OCI-LY1 (cell line): ENCODE results near the gene SLC4A11.
"Not testable (repeated sequence)": the region's sequence is repeated elsewhere in the genome, so short reads cannot be mapped to it uniquely, and the experiment has no call there.

Experiments
- H2AFZ ChIP-seq: fragments of 200-600 bp; sonication (generic), shearing (Covaris generic); 2 replicates; pipeline ENCODE4 v1.6.0; 2014; ENCODE audit warnings: antibody characterized with exemption, mild to moderate bottlenecking, low read length
- H3F3A ChIP-seq: fragments of 200-600 bp; sonication (generic), shearing (Covaris generic); 2 replicates; pipeline ENCODE4 v1.6.0; 2014; ENCODE audit warnings: mild to moderate bottlenecking, antibody characterized with exemption, low read length, moderate library complexity; ENCODE audit not compliant: insufficient read depth
- H3K27ac ChIP-seq: fragments of 200-600 bp; sonication (generic); 2 replicates; pipeline ENCODE4 v1.5.1; 2014; ENCODE audit warnings: low read length, mixed run types, mild to moderate bottlenecking, low read depth; ENCODE audit not compliant: poor library complexity, severe bottlenecking
- H3K27me3 ChIP-seq: fragments of 200-600 bp; sonication (generic); 2 replicates; pipeline ENCODE4 v1.6.0; 2014; ENCODE audit warnings: antibody characterized with exemption, mild to moderate bottlenecking, low read length, moderate library complexity; ENCODE audit not compliant: insufficient read depth
- H3K36me3 ChIP-seq: fragments of 200-600 bp; sonication (generic); 2 replicates; pipeline ENCODE4 v1.6.1; 2014; ENCODE audit warnings: mild to moderate bottlenecking, antibody characterized with exemption, low read length, moderate library complexity, mixed read lengths; ENCODE audit not compliant: insufficient read depth
- H3K4me1 ChIP-seq: fragments of 200-600 bp; sonication (generic); 2 replicates; pipeline ENCODE4 v1.5.1; 2014; ENCODE audit warnings: mild to moderate bottlenecking, low read length, moderate library complexity; ENCODE audit not compliant: insufficient read depth, severe bottlenecking
- H3K4me2 ChIP-seq: fragments of 200-600 bp; sonication (generic), shearing (Covaris generic); 2 replicates; pipeline ENCODE4 v1.6.1; 2014; ENCODE audit warnings: low read length
- H3K4me3 ChIP-seq: fragments of 200-600 bp; sonication (generic); 2 replicates; pipeline ENCODE4 v1.5.1; 2014; ENCODE audit warnings: low read length, low read depth, mild to moderate bottlenecking, mixed read lengths; ENCODE audit not compliant: poor library complexity, severe bottlenecking
- H3K79me2 ChIP-seq: fragments of 200-600 bp; shearing (Covaris generic); 2 replicates; pipeline ENCODE4 v1.6.1; 2016; ENCODE audit warnings: mixed run types, low read length, mixed read lengths; ENCODE audit not compliant: insufficient read depth
- H3K9ac ChIP-seq: fragments of 200-600 bp; sonication (generic), shearing (Covaris generic); 2 replicates; pipeline ENCODE4 v1.6.1; 2014; ENCODE audit warnings: mild to moderate bottlenecking, low read length, mixed read lengths
- H3K9me2 ChIP-seq: fragments of 200-600 bp; sonication (generic), shearing (Covaris generic); 2 replicates; pipeline ENCODE4 v1.6.1; 2014; ENCODE audit warnings: low read depth, mild to moderate bottlenecking, low read length, mixed read lengths
- H3K9me3 ChIP-seq: fragments of 200-600 bp; shearing (Covaris generic); 2 replicates; pipeline ENCODE4 v1.6.1; 2014; ENCODE audit warnings: low read length, mixed read lengths
- H4K20me1 ChIP-seq: fragments of 200-600 bp; sonication (generic), shearing (Covaris generic); 2 replicates; pipeline ENCODE4 v1.6.0; 2016; ENCODE audit warnings: mild to moderate bottlenecking, low read length; ENCODE audit not compliant: insufficient read depth
- EZH2 ChIP-seq: fragments of 200-600 bp; sonication (generic), shearing (Covaris generic); IDR thresholded peaks from 2 replicates; pipeline ENCODE4 v1.8.0; 2017; ENCODE audit warnings: borderline replicate concordance, mixed run types, mild to moderate bottlenecking, antibody characterized with exemption, low read length, moderate library complexity, mixed read lengths
- TF ChIP-seq, protein P1 (sequence below): fragments of 200-600 bp; sonication (generic), shearing (Covaris generic); IDR thresholded peaks from 2 replicates; pipeline ENCODE4 v1.5.1; 2017; ENCODE audit warnings: mild to moderate bottlenecking, antibody characterized with exemption, low read length, moderate library complexity, mixed read lengths

SLC4A11 gene

DNA sequence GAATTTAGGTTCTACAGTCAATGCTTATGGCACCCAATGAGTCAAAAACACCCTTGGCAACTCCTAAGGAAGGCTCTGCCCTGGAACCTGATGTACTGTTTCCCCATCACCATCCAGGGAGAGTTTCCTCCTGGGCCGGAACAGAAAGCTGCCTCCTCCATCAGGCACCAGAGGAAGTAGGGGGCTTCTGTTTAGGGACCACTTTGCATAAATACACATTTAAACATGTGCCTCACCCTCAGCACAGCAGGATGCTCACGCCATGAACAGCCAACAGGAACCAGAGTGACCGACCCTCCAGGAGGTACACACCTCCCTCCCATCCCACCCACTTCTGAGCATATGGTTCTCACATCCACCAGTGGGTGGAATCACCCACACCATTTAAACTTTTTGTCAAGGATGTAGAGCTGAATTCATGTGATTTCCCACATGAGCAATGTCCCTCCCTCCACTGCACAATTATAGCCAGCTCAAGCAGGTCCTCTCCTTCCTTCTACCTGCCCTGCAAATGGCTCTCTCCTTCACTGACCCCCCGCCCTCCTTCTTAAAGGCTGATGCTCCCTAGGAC, 49.3 kb downstream of the SLC4A11 start:
- H3K9me3 ChIP-seq, result no peaks in the 10 kb centered on the region
- H2AFZ ChIP-seq, result no peak overlapping the region
- H3K27ac ChIP-seq, result no peak overlapping the region
- peaks cover 46% of the 10 kb centered on the region for H3K36me3 ChIP-seq
- no peak overlapping the region for H3K9ac ChIP-seq
- no peaks in the 10 kb centered on the region for H3K9me2 ChIP-seq
- H3K4me2 ChIP-seq, result no peak overlapping the region
- no peaks in the 10 kb centered on the region for H3F3A ChIP-seq
- H3K27me3 ChIP-seq, result no peaks in the 10 kb centered on the region
- no peaks in the 10 kb centered on the region for H3K4me1 ChIP-seq
- H4K20me1 ChIP-seq, result no peaks in the 10 kb centered on the region
- H3K79me2 ChIP-seq, result no peaks in the 10 kb centered on the region
- no peak for TF ChIP-seq EZH2
- TF ChIP-seq, protein P1, sequence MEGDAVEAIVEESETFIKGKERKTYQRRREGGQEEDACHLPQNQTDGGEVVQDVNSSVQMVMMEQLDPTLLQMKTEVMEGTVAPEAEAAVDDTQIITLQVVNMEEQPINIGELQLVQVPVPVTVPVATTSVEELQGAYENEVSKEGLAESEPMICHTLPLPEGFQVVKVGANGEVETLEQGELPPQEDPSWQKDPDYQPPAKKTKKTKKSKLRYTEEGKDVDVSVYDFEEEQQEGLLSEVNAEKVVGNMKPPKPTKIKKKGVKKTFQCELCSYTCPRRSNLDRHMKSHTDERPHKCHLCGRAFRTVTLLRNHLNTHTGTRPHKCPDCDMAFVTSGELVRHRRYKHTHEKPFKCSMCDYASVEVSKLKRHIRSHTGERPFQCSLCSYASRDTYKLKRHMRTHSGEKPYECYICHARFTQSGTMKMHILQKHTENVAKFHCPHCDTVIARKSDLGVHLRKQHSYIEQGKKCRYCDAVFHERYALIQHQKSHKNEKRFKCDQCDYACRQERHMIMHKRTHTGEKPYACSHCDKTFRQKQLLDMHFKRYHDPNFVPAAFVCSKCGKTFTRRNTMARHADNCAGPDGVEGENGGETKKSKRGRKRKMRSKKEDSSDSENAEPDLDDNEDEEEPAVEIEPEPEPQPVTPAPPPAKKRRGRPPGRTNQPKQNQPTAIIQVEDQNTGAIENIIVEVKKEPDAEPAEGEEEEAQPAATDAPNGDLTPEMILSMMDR, result no peak
- no peak overlapping the region for H3K4me3 ChIP-seq

DNA sequence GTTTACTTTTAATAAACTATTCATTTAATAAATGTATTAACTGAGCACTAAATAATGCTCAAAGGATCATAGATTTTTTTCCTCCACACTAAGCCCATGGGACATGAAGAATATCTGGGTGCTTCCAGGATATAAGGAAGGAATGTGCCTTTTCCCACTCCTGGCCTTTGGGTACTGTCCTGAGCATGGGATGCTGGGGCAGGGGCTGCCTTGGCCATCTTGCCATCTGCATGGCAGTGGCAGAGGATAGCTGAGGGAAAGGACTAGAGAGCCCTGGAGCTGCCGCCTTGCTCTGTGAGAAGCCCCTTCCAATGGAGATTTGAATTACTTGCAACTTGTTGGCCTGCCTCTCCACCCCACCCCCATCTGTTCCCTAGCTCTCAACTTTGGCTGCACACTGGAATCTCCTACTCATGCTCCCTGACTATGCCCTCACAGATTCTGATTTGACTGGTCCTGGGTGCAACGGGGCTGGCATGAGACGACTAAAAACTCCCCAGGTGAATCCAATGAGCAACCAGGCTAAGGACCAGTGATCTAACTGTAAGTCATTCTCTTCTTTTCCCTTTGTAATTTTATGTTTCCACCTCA, 50.1 kb downstream of the SLC4A11 start:
- Histone ChIP-seq H3K79me2 (no peaks in the 10 kb centered on the region), H3K36me3 (peaks cover 38% of the 10 kb centered on the region)
- TF ChIP-seq, protein P1, result no peak
- TF ChIP-seq EZH2, result no peak

DNA sequence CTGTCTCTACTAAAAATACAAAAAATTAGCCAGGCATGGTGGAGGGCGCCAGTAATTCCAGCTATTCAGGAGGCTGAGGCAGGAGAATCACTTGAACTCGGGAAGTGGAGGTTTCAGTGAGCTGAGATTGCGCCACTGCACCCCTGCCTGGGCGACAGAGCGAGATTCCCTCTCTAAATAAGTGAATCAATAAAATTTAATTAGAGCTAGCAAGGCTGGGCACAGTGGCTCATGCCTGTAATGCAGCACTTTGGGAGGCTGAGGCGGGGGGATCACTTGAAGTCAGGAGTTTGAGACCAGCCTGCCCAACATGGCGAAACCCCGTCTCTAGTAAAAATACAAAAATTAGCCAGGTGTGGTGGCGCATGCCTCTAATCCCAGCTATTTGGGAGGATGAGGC, 51.1 kb downstream of the SLC4A11 start:
- not testable (repeated sequence) for H3K27me3 ChIP-seq, H3F3A ChIP-seq, H3K4me2 ChIP-seq, H3K4me3 ChIP-seq, H3K9me2 ChIP-seq, H3K27ac ChIP-seq, H4K20me1 ChIP-seq, H3K9me3 ChIP-seq, H3K79me2 ChIP-seq, H3K9ac ChIP-seq, H2AFZ ChIP-seq, H3K4me1 ChIP-seq
- peaks cover 33% of the 10 kb centered on the region for H3K36me3 ChIP-seq

More for the DNA sequence above, 50.1 kb downstream of the SLC4A11 start:
- H3K9me3 ChIP-seq, result no peaks in the 10 kb centered on the region
- no peaks in the 10 kb centered on the region for H3K4me1 ChIP-seq
- no peaks in the 10 kb centered on the region for H3K27me3 ChIP-seq
- H3K9ac ChIP-seq, result no peak overlapping the region
- H3K4me3 ChIP-seq, result no peak overlapping the region
- H3K9me2 ChIP-seq, result no peaks in the 10 kb centered on the region
- no peak overlapping the region for H2AFZ ChIP-seq
- H3K27ac ChIP-seq, result no peak overlapping the region
- H3K4me2 ChIP-seq, result no peak overlapping the region
- H4K20me1 ChIP-seq, result no peaks in the 10 kb centered on the region
- no peaks in the 10 kb centered on the region for H3F3A ChIP-seq
